Femur (tissue), 1 donor: ENCODE results near the gene OXSR1.
"Not testable (repeated sequence)": the region's sequence is repeated elsewhere in the genome, so short reads cannot be mapped to it uniquely, and the experiment has no call there.

Experiments used
- DNase-seq: peaks from one replicate; pipeline ENCODE4 v3.0.0-alpha.2; 2017

OXSR1 gene

GRCh38 chr3:38128303-38128655 is 37.1 kb upstream of the OXSR1 start:
- no peak for DNase-seq

GRCh38 chr3:38129058-38129457 is 36.3 kb upstream of the OXSR1 start:
- no peak for DNase-seq

GRCh38 chr3:38130631-38131065 is 34.7 kb upstream of the OXSR1 start:
- DNase-seq: peak; percentile 24

GRCh38 chr3:38131621-38132369 is 33.5 kb upstream of the OXSR1 start:
- DNase-seq: peak; percentile 25

- DNase-seq: no peak
These were observed 32.2 kb upstream of the OXSR1 start for GRCh38 chr3:38133209-38133556.

- DNase-seq: no peak
These were observed 31.6 kb upstream of the OXSR1 start for GRCh38 chr3:38133557-38134405.

GRCh38 chr3:38134517-38135143 is 30.7 kb upstream of the OXSR1 start:
- not testable (repeated sequence) for DNase-seq

- DNase-seq: peak; percentile 18
These were observed 29.6 kb upstream of the OXSR1 start for GRCh38 chr3:38135621-38136277.

- no peak for DNase-seq
These were observed 29.0 kb upstream of the OXSR1 start for GRCh38 chr3:38136393-38136776.

- DNase-seq: peak; percentile 100
These were observed 28.3 kb upstream of the OXSR1 start, which contains the start of gene ACAA1 for GRCh38 chr3:38136777-38137614. Gene ACAA1 (minus strand): TSS chr3:38137127. CDS start chr3:38137035, 92 bp downstream.

- DNase-seq: peak; percentile 40
These were observed 27.6 kb upstream of the OXSR1 start for GRCh38 chr3:38137615-38138348.

- peak; percentile 88 for DNase-seq
These were observed 26.8 kb upstream of the OXSR1 start, which contains the start of gene MYD88 for GRCh38 chr3:38138349-38139190. Gene MYD88 (plus strand): TSS chr3:38138661. CDS start chr3:38138701, 40 bp downstream.

GRCh38 chr3:38139191-38139590 is 26.1 kb upstream of the OXSR1 start:
- peak; percentile 21 for DNase-seq

GRCh38 chr3:38139652-38140051 is 25.7 kb upstream of the OXSR1 start:
- DNase-seq: peak; percentile 17

GRCh38 chr3:38140326-38141172 is 24.8 kb upstream of the OXSR1 start:
- peak; percentile 13 for DNase-seq

- DNase-seq: peak; percentile 14
These were observed 24.0 kb upstream of the OXSR1 start for GRCh38 chr3:38141173-38141951.

- DNase-seq: no peak
These were observed 23.4 kb upstream of the OXSR1 start for GRCh38 chr3:38141952-38142273.

- peak; percentile 12 for DNase-seq
These were observed 22.4 kb upstream of the OXSR1 start for GRCh38 chr3:38142959-38143358.

- DNase-seq: no peak
These were observed 21.8 kb upstream of the OXSR1 start for GRCh38 chr3:38143511-38143910.
